HG03025 (cell line): ENCODE data around the gene GSTP1.
"Not testable (repeated sequence)": the region's sequence is repeated elsewhere in the genome, so short reads cannot be mapped to it uniquely, and the experiment has no call there.

Experiments used
- ATAC-seq: cut with Tn5 transposase; IDR thresholded peaks from one replicate; pipeline ENCODE4 v1.9.1; 2021; ENCODE audit warnings: mild to moderate bottlenecking, moderate library complexity; ENCODE audit not compliant: unreplicated experiment, low FRiP score

GSTP1 gene

DNA sequence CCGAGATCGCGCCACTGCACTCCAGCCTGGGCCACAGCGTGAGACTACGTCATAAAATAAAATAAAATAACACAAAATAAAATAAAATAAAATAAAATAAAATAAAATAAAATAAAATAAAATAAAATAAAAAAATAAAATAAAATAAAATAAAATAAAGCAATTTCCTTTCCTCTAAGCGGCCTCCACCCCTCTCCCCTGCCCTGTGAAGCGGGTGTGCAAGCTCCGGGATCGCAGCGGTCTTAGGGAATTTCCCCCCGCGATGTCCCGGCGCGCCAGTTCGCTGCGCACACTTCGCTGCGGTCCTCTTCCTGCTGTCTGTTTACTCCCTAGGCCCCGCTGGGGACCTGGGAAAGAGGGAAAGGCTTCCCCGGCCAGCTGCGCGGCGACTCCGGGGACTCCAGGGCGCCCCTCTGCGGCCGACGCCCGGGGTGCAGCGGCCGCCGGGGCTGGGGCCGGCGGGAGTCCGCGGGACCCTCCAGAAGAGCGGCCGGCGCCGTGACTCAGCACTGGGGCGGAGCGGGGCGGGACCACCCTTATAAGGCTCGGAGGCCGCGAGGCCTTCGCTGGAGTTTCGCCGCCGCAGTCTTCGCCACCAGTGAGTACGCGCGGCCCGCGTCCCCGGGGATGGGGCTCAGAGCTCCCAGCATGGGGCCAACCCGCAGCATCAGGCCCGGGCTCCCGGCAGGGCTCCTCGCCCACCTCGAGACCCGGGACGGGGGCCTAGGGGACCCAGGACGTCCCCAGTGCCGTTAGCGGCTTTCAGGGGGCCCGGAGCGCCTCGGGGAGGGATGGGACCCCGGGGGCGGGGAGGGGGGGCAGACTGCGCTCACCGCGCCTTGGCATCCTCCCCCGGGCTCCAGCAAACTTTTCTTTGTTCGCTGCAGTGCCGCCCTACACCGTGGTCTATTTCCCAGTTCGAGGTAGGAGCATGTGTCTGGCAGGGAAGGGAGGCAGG is at the start of gene GSTP1:
GSTP1 (plus strand) TSS at position 566 of the 958 bp plus-strand sequence; CDS start at position 598, 32 bp downstream.
- ATAC-seq, result peak; percentile 44

DNA sequence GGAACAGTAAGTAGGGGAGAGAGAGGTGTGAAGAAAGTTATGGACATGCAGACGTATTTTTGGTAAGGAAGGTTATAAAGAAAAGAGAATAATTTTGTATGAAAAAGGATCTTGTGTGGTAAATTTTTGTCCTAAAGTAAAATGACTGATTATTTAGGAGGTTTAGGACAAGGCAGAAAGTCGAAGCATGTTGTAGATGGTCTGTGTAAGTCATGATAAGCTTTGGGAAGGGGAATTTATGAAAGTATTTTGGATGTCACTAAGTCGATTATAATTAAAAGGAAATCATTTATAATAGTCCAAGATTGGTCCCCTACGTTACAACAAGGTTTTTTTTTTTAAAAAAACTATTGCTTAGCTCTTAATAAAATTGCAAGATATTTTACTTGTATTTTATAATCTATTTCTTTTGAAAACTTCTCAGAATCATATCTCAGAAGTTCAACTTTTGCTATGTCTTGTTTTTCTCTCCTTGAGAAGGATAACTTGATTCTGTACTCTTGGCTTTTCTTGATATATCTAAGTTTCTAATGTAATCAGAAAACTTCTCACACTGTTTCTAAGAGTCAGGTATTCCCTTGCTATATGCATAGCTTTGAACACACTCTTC is 49.4 kb upstream of the GSTP1 start:
- ATAC-seq, result no peak

DNA sequence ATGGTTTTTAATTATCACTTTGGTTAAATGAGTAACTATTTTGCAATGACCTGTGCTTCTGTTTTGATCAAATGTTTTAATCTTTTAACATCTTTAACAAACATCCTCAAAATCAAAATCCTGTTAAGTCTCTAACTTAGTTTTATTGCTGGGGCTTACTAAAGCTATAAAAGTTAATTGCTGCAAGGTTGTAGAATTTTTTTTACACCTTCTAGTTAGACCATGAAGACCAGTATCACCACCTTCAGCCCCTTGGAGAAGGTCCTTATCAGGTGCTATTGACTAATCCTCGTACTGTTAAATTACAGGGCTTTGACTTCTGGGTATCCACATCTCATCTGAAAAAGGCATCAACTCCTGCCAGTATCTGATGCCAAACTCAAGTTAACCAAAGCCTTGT is 48.1 kb upstream of the GSTP1 start:
- ATAC-seq, result no peak

DNA sequence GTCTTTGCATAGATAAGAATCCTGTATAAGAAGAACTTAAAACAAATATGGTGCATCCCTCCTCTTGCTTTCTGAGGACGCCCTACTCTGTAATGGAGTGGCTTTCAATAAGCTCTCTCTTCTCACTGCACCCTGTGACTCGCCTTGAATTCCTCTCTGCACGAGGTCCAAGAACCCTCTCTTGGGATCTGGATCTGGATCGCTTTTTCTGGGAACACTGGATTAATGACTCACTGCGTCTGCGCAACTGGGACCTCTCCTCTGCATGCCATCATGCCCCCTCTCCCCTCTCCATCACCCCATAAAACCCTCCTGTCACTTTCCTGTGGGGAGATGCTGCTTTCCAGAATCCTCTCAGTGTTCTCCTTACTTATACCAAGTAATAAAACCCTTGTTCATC is 45.3 kb upstream of the GSTP1 start:
- no peak for ATAC-seq

DNA sequence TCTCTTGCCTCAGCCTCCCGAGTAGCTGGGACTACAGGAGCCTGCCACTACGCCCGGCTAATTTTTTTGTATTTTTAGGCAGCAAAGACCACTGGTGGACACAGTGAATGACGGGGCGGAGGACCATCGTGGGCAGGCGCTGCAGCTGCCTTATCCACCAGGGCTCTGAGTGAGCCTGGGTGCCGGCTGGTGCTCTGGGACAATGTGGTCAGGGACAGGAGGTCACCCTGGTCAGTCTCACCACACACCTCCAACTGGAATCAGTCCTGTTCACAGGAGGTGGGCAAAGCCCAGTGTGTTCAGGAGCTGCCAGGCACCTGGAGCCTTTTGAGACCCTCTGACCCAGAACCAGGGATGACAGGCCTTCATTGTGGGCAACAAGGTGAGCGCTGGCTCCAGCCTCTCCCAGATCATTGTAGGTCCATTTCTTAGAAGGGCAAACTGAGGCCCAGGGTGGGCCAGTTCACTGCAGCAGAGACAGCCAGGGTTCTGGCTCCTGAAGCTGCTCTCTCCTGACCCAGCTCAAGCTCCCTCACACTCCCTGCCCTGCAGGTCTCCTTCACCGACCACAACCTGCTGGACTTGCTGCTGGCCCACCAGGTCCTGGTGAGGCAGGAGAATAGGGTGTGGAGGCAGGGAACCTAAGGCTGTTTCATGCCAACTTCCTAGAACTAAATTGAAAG is 44.6 kb upstream of the GSTP1 start:
- no peak for ATAC-seq

DNA sequence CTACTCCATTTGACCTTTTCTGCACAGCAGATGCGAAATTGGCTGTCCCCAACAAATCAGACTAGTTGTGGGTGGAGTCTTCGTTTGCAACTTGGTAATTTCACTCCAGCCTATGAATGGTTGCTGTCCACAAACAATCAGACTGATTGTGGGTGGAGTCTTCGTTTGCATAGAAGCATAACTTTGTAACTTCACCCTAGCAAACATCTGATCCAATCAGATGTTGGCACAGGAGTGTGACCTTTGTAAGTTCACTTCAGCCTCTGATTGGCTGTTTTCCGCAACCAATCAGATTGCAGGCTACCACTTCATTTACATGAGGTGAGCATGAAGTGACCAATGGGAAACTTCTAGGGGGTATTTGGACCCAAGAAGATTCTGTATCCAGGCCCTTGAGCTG is 44.1 kb upstream of the GSTP1 start:
- ATAC-seq, result no peak

DNA sequence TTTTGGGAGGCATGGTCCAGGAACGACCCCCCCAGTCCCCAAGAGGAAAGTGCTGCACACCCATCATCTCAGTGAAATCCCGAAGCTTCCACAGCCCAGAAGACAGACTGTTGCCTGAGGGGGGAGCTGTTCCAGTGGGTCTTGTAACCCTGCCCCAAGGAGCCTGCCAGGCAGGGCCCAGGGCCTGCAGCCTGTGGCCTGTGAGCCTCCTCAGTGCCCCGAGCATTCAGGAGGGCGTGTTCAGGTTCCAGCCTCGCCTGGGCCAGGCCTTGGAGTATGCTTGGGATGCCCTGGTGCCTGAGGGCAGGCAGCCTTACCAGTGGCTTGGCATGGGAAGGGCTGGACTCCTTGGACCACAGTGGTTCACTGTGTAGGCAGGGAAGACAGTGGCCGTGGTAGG is 42.4 kb upstream of the GSTP1 start:
- no peak for ATAC-seq

DNA sequence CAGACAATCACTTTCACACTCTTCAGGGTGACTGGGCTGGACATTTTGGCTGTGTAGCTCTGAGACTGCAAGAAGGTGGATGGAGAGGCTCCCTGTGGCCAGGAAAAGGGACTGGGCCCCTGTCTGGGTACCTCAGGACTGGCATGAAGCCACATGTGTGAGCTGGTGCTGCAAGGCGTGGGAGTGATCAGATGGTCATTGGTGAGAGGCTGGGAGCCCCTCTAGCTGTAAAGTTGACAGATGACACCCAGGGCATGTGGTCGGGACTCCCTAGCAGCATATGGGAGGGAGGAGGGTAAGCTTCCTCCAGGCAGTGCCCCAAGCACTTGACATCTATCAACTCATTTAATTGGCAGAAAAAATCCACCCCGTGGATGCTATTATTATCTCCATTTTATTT is 41.4 kb upstream of the GSTP1 start:
- no peak for ATAC-seq

DNA sequence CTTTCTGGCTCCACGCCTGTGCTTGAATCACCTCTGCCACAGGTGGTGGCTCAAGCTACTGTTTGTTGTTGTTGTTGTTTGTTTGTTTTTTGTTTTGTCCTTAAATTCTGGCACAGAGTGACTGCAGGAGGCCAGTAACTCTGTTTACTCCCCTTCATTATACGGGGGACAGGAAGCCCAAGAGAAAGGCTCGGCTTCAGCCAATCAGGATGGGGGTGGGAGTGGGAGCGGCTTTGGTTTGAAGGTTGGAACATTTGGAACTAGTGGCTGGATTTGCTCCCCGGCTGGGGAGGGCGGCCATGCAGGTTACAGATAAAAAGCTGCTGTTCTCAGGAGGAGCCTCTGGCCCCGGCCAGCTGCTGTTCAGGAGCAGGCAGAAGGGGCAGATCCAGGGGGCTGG is 40.6 kb upstream of the GSTP1 start:
- no peak for ATAC-seq

DNA sequence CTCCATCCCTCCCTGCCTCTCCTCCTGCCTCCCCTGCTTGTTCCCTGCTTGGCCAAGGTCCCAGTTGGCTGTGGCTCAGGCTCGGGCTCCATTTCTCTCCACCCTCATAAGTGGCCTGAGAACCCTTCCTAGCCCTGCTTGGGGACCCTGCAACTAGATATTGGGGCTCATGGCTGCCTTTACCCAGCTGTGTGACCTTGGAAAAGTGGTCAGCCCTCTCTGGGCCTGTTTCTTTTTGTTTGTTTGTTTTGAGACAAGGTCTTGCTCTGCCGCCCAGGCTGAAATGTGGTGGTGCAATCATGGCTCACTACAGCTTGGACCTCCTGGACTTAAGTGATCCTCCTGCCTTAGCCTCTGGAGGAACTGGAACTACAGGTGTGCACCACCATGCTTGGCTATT is 40.0 kb upstream of the GSTP1 start:
- ATAC-seq, result no peak

DNA sequence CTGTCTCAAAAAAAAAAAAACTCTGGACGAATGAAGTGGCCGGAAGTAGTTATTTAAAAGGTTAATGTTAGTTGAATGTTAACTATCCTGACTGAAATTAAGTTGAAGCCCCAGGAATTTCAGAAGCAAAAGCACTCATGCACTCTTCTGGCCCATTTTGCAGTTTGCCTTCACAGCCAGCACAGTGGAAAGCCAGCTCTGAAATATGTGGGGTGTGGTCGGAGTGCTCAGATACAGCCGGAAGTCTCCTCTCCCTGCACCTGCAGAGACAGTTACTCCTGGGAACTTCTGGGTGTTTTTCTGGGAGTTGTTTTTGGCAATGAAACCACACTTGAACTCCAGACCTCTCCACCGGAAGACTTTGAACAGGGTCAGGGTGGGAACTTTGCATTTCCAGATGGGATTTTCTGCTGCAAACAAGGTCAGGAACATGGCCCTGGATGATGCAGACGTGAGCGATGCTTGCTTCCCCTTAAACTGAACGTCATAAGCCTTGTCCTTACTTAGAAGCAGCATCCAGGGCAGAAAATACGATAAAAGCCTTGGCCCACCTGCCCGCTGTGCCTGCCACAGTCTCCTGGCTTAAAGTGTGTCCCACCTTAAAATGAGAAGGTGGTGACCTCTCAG is 38.9 kb upstream of the GSTP1 start:
- ATAC-seq, result no peak

DNA sequence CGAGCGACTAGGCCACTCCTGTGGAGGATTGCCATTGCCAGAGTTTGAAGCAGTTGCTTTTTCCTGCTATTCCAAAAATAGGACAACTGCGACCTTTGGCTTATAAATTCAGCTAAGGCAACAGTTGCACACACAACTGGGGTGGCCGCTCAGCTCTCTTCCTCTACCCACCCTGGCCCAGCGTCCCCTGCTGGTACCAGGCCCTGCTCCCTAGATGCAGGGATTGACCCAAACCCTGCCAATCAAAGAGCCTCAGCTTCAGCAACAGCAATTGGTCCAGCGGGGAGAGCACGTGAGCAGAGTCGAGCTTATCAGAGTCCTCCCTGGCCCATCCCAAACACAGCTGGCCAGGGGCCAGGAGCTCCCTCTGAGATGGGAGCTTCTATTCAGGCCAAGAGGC is 38.3 kb upstream of the GSTP1 start:
- ATAC-seq, result no peak

DNA sequence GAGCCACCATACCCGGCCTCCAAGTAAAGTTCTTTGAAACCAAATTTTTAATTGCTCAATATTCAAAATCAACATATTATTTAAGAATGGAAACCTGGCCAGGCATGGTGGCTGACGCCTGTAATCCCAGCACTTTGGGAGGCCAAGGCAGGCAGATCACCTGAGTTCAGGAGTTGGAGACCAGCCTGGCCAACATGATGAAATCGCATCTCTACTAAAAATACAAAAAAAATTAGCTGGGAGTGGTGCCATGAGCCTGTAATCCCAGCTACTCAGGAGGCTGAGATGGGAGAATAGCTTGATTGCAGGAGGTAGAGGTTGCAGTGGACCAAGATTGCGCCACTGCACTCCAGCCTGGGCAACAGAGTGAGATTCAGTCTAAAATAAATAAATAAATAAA is 35.5 kb upstream of the GSTP1 start:
- ATAC-seq, result not testable (repeated sequence)

DNA sequence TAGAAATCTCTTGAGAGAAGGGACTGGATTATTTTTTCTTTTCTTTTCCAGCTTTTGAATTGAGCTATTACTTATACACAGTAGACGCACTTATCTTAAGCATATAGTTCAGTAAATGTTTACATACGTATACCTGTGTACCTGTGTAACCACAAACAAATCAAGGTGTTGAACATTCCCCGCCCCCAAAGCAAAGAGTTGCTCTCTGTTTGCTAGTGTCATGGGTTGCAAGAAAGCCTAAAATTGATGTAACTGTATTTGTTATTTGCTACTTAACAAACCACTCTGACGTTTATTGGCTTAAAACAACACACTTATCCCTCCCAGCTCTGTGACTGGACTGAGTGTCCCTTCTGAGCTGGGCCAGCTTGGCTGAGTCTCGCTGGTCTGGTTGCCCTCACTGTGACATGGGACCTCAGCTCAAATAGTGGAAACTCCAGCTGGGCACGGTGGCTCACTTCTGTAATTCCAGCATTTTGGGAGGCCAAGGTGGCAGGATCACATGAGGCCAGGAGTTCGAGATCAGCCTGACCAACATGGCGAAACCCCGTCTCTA is 35.0 kb upstream of the GSTP1 start:
- no peak for ATAC-seq

DNA sequence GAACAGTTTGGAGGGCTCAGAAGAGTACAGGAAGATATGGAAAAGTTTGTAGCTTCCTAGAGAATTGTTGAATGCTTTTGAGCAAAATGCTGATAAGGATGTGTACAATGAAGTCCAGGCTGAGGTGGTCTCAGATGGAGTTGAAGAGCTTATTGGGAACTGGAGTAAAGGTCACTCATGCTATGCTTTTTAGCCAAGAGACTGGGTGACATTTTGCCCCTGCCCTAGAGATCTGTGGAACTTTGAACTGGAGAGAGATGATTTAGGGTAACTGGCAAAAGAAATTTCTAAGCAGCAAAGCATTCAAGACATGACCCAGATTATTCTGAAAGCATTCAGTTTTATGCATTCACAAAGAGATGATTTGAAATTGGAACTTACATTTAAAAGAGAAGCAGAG is 32.5 kb upstream of the GSTP1 start:
- no peak for ATAC-seq

DNA sequence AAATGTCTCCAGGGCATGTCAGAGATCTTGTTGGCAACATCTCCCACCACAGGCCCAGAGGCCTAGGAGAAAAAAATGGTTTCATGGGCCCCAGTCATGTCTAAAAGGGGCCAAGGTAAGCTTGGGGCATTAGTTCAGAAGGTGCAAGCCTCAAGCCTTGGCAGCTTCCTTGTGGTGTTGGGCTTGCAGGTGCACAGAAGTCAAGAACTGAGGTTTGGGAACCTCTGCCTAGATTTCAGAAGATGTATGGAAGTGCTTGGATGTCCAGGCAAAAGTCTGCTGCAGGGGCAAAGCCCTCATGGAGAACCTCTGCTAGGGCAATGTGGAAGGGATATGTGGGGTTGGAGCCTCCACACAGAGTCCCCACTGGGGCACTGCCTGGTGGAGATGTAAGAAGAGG is 31.9 kb upstream of the GSTP1 start:
- not testable (repeated sequence) for ATAC-seq

DNA sequence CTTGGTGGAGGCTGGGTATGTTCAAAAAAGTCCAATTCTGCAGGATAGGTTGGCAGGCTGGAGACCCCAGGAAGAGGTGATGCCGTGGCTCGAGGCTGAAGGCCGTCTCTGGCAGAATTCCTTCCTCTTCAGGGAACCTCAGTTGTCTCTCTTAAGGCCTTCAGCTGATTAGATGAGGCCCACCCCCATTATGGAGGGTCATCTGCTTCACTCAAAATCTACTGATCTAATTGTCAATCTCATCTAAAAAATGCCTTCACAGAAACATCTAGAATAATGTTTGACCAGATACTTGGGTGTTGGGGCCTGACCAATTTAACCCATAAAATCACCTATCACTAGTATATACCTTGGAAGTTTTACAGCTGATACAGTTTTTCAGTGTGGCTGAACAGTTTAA is 27.4 kb upstream of the GSTP1 start:
- no peak for ATAC-seq

DNA sequence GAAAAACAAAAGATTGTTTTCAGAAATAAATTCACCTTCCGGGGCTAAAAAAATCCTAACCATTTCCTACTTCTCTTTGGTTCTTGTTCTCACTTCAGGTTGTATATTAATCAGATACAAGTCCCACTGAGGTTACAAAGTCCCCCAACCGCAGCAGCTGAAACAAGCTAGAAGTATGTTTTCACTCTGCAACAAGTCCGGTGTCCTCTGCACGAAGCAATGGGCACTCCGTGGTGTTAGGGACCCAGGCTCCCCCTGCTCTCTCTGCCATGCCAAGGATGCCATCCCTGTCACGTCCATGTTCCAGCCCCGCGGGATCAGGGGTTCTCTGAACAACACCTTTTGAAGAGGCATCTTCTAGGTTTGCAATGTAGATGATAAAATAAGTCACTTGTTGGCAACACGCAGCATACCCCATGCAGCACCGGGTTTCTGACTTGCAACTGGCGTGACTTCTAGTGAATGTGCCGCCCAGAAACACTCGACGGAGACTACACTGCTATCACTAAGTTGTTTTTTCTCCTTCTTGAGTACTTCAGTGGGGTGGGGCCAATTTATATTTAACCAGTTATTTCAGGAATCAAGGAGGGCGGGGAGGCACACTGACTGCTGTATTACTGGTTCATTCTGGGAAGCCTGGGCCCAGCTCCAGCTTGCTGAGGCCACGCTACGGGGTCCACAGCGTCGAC is 25.4 kb upstream of the GSTP1 start:
- no peak for ATAC-seq

DNA sequence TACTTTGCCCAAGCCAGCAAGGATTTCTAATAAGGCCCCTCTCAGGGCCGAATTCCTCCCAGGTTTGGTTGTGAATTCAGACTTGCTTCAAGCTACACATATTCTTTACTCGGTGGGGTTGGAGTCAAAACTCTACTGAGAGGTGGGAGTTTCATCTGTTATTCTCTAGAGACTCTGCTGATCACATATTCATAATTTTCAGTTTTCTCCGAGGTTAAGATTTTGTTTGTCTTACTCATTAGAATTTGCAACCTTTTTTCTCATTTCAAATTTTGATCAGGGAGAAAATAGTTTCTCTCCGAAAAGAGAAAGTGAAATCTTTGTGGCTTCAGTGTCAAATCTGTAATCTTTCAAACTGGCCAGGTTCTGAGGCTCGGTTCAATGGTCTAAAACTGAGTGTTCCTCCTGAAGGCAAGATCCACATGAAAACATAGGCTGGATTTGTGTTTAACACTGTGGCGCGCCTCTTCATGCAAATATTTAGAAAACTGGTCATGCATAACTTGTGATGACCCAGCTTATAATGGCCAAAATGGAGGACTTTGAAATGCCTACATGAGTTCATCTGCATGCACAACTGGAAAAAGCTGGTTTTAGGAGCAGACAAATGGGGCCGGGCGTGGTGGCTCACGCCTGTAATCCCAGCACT is 21.5 kb upstream of the GSTP1 start:
- ATAC-seq, result no peak
